Caco-2 (cell line): Measurements from ENCODE around the gene CTU1. TPM values are rescaled to one million over a fixed set of nuclear protein-coding genes. Genes with fewer than 3 reads are reported as not detected.

ENCODE experiments used
- BruUV-seq: library from RNA; stranded (reverse); fragments of 400-500 nt; replicated peaks from 2 replicates; lab custom pipeline; 2021; lab: Mats Ljungman, UMichigan
- CTCF ChIA-PET: fragments of 300-600 bp; sonication (Branson Sonifier 250); formaldehyde crosslinking; loops from one replicate; lab custom pipeline; 2022; ENCODE audit warnings: antibody characterized with exemption; lab: Charles Lee
- POLR2A ChIA-PET: fragments of 300-600 bp; sonication (Branson Sonifier 250); formaldehyde crosslinking; loops from one replicate; lab custom pipeline; 2022; ENCODE audit warnings: antibody characterized with exemption; lab: Charles Lee
- DNase-seq, 2 experiments: peaks; one replicate each; pipeline versions ENCODE4 v3.0.0 to v3.0.0-alpha.2; 2020 to 2022
- H3K27me3 ChIP-seq: replicated peaks from 2 replicates; pipeline ENCODE4 v1.6.0; 2011; ENCODE audit warnings: low read length; ENCODE audit not compliant: control insufficient read depth, insufficient read depth
- H3K36me3 ChIP-seq: 2 replicates; pipeline ENCODE4 v1.5.1; 2011; ENCODE audit warnings: low read length; ENCODE audit not compliant: control insufficient read depth, insufficient read depth
- H3K4me1 ChIP-seq: fragments of 250-450 bp; sonication (Bioruptor Pico); 2 replicates; pipeline ENCODE4 v1.5.1; 2020; ENCODE audit warnings: mild to moderate bottlenecking
- H3K4me3 ChIP-seq: 2 replicates; pipeline ENCODE4 v1.5.1; 2011; ENCODE audit warnings: low read depth, mild to moderate bottlenecking, control low read depth, low read length
- H3K9me3 ChIP-seq: fragments of 250-450 bp; sonication (Bioruptor Pico); 2 replicates; pipeline ENCODE4 v1.5.1; 2020; ENCODE audit warnings: mild to moderate bottlenecking, moderate library complexity
- H3K27ac Mint-ChIP-seq: one replicate; pipeline ENCODE4 v1.8.0; 2022; ENCODE audit warnings: mixed read lengths; ENCODE audit not compliant: unreplicated experiment
- H3K27me3 Mint-ChIP-seq: one replicate; pipeline ENCODE4 v1.8.0; 2022; ENCODE audit warnings: mixed read lengths; ENCODE audit not compliant: insufficient read depth, unreplicated experiment
- H3K36me3 Mint-ChIP-seq: one replicate; pipeline ENCODE4 v1.8.0; 2022; ENCODE audit warnings: mild to moderate bottlenecking, mixed read lengths; ENCODE audit not compliant: insufficient read depth, unreplicated experiment
- H3K4me1 Mint-ChIP-seq: one replicate; pipeline ENCODE4 v1.8.0; 2022; ENCODE audit warnings: low read depth, mixed read lengths; ENCODE audit not compliant: unreplicated experiment
- H3K4me3 Mint-ChIP-seq: one replicate; pipeline ENCODE4 v1.8.0; 2022; ENCODE audit warnings: mild to moderate bottlenecking, moderate library complexity, mixed read lengths; ENCODE audit not compliant: unreplicated experiment
- H3K9me3 Mint-ChIP-seq: one replicate; pipeline ENCODE4 v1.8.0; 2022; ENCODE audit warnings: mixed read lengths; ENCODE audit not compliant: unreplicated experiment
- CTCF ChIP-seq, 2 experiments: fragments of 200-600 bp in 1 of 2; IDR thresholded peaks; 1 replicate in 1 of 2; 2 replicates in 1 of 2; pipeline versions ENCODE4 v1.5.1 to v1.8.0; 2011 to 2022; ENCODE audit warnings: antibody characterized with exemption in 1 of 2, control low read depth in 1 of 2, inconsistent platforms in 1 of 2, low read depth in 1 of 2, low read length in 1 of 2, mild to moderate bottlenecking in 1 of 2, moderate library complexity in 1 of 2; ENCODE audit not compliant: insufficient read depth in 1 of 2, severe bottlenecking in 1 of 2, unreplicated experiment in 1 of 2
- intact Hi-C: fragments of 100-400 bp; cut with micrococcal nuclease; formaldehyde crosslinking; loops from one replicate; pipeline ENCODE4 v1.10.0; 2022; ENCODE audit not compliant: unreplicated experiment
- total RNA-seq: library from RNA; stranded (reverse); gene quantifications from 2 replicates; pipeline ENCODE4 v1.2.3, GENCODE V29; 2022

Gene CTU1
- total RNA-seq, 1 experiment from 2014 or later, result 8.1 TPM

GRCh38 chr19:51135986-51136762 lies 28.0 kb upstream of the CTU1 start:
- ChIA-PET POLR2A (no interaction called here), CTCF (no interaction called here)
- H3K9me3 ChIP-seq, result 0 out of 2 replicates have a peak, but pooled peaks cover 4% of the 10 kb centered on the region
- Mint-ChIP-seq H3K4me3 (no peak overlapping the region), H3K9me3 (peaks cover 9% of the 10 kb centered on the region), H3K27me3 (peaks cover 28% of the 10 kb centered on the region), H3K4me1 (peaks cover 5% of the 10 kb centered on the region), H3K36me3 (no peaks in the 10 kb centered on the region), H3K27ac (no peak overlapping the region)
- no peaks in the 10 kb centered on the region; the same call in 1 of the 2 replicates for H3K27me3 ChIP-seq
- H3K4me1 ChIP-seq, result peaks cover 4% of the 10 kb centered on the region; the same call in 1 of the 2 replicates
- BruUV-seq, result no TSS peak
- intact Hi-C loops, result no loop called here
- no peak overlapping the region for H3K4me3 ChIP-seq
- TF ChIP-seq CTCF (IDR thresholded peaks at IDR 0.05; ENCODE audit: insufficient read depth in 1 of 2, low read depth in 1 of 2, low read length in 1 of 2, severe bottlenecking in 1 of 2, unreplicated experiment in 1 of 2), result no peak
- no peak for DNase-seq
- no peaks in the 10 kb centered on the region for H3K36me3 ChIP-seq

GRCh38 chr19:51135004-51135403 lies 26.8 kb upstream of the CTU1 start:
- Mint-ChIP-seq H3K36me3 (no peaks in the 10 kb centered on the region), H3K27ac (no peak overlapping the region)
- BruUV-seq, result no TSS peak

More at GRCh38 chr19:51135004-51135403, 26.8 kb upstream of the CTU1 start:
- Mint-ChIP-seq H3K4me3 (no peak overlapping the region), H3K27me3 (peaks cover 20% of the 10 kb centered on the region), H3K4me1 (peaks cover 5% of the 10 kb centered on the region), H3K9me3 (peaks cover 9% of the 10 kb centered on the region)
- H3K27me3 ChIP-seq, result no peaks in the 10 kb centered on the region; the same call in 1 of the 2 replicates
- no peak for TF ChIP-seq CTCF (IDR thresholded peaks at IDR 0.05; ENCODE audit: insufficient read depth in 1 of 2, low read depth in 1 of 2, low read length in 1 of 2, severe bottlenecking in 1 of 2, unreplicated experiment in 1 of 2)
- CTCF ChIA-PET, result no interaction called here
- 0 out of 2 replicates have a peak, but pooled peaks cover 4% of the 10 kb centered on the region for H3K9me3 ChIP-seq
- H3K36me3 ChIP-seq, result no peaks in the 10 kb centered on the region
- intact Hi-C loops, result no loop called here
- no peak for DNase-seq
- POLR2A ChIA-PET, result no interaction called here
- H3K4me3 ChIP-seq, result no peak overlapping the region
- H3K4me1 ChIP-seq, result peaks cover 4% of the 10 kb centered on the region; the same call in 1 of the 2 replicates
